Measurements from ENCODE around the gene TMEM117.
A peak's percentile ranks its signal among the peaks of the same experiment; 100 is the strongest.

Gene TMEM117

DNA sequence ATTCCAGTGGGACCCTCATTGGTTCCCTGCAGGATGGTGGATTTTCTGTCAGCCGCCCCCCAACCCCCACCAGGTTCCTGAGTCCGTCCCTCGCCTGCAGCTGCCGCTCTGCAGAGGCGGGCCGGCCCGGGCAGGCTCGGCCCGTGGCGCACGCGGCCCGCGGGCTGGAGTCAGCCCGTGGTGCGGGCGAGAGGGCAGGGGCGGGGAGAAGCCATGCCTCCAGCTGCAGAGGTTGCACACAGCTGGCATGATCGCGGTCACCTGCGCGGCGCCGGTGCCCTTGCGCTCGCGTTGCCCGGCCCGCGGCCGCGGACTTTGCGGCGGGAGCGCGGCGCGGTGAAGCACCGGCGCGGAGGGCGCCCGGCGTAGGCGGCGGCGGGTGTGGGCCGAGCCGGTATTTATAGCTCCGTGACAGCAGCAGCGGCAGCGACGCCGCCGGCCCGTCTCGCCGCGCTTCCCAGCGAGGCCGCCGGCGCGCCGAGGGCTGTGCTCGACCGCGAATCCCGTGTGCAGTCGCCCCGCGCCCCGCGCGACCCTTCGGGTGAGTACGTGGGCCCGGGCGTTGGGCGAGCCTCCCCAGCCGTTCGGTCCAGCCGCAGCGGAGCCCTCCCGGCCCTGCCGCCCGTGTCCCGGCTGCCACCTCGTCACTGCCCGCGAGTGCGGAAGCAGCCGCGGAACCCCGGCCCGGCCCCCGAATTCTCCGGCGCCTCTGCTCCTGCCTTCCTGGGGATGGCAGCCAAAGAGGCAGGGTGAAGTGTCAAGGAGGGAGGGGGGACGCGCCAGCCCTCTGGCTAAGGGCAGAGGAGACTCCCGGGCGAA, at the start of gene TMEM117:
Gene TMEM117 (plus strand): TSS at position 426 of the 819 bp plus-strand sequence.
- DNase-seq (ENCODE audit: low read depth) = peak; percentile 9

DNA sequence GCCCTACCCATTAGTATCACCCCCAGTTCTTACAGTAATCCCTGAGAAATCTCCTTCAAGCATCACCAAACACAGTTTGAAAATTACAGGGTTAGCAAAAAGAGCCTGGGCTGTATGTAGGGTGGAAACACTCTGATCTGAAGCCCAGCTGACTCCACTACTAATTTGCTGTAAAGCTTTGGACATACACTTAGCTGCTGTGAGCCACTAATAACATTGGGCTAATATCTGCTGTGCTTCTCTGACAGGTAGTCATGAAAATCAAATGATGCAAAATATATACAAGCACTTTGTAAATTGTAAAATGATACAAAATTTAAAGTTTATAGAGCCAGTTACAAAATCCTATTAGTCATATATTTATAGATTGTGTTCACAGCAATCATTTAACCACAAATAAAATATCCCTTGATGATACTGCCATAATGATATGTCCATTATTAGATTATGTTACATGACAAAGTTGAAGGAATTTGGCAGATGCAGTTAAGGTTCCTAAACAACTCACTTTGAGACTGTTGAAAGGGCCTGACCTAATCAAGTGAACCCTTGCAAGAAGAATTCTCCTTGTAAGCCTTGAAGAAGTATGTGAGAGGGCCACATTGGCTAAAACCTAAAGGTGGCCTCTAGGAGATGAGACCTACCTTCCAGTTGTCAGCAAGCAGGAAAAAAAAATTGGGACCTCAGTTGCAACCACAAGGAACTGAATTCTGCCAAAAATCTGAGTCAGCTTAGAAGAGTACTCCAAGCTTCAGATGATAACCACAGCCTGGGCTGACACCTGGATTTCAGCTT, 48.8 kb upstream of the TMEM117 start:
- DNase-seq (ENCODE audit: low read depth) = no peak

DNA sequence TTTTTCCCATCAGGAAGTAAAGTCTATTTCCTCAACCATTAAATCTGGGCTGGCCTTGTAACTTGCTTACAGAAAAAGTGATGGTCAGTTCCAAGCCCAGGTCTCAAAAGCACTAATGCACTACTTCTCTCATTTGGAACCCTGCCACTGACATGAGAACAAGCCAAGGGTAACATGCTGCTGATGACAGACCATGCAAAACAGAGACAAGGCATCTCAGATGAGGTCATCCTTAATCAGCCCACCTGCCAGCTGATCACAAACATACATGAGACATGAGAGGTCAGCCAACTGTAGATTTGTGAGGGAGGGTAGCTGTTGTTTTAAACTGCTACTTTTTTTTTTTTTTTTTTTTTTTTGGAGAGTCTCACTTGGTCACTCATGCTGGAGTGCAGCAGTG, 45.9 kb upstream of the TMEM117 start:
- DNase-seq (ENCODE audit: low read depth) = no peak

DNA sequence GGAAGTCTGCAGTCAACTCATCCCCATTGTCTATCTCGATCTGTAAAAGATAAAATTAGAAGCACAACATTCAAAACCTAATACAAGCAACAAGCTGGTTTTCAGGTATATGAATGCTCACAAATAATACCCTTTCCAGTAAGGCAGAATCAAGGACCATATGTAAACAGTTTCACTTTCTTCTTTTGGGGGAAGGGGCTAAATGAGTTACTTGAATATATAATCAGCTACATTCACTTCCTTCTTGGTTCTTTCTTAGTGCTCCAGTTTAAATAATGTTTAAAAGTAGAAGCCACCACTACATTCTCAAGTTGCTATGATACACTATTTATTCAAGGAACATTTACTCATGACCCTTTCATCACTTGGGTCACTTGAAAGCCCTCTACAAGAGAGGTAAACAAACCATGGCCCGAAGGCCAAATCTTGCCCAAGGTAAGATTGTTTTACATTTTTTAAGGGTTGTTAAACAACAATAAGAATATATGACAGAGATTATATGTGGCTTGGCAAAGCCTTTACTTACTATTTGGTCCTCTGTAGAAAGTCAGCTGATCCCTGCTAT, 40.1 kb upstream of the TMEM117 start:
- DNase-seq (ENCODE audit: low read depth) = no peak

DNA sequence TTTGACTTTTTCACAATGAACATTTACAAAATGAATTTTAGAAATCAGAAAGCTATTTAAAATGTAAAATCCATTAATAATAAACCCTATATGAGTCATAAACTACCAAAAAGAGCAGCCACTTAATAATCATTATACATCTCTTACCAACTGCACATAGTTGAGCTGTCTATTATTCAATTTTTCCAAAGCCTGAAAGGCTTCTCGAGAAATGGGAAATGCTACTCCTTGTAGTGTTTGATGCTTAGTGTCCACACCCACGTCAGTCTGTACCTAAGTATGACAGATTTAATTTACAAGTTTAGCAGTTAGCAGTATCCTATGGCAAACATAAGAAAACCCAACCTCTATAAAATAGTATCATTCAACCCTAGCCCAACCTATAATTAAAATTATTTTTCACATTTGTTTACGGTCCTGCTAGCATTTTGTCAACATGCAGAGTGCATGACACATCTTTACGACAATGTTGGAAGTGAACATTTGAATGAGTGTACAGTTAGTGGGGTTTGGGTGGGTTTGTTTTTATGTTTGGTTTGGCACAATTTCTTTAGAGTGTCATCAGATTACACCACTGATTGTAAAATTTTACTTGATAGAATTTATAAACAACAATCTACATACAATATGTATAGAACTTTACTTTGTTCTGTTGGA, 38.2 kb upstream of the TMEM117 start:
- DNase-seq (ENCODE audit: low read depth) = no peak

DNA sequence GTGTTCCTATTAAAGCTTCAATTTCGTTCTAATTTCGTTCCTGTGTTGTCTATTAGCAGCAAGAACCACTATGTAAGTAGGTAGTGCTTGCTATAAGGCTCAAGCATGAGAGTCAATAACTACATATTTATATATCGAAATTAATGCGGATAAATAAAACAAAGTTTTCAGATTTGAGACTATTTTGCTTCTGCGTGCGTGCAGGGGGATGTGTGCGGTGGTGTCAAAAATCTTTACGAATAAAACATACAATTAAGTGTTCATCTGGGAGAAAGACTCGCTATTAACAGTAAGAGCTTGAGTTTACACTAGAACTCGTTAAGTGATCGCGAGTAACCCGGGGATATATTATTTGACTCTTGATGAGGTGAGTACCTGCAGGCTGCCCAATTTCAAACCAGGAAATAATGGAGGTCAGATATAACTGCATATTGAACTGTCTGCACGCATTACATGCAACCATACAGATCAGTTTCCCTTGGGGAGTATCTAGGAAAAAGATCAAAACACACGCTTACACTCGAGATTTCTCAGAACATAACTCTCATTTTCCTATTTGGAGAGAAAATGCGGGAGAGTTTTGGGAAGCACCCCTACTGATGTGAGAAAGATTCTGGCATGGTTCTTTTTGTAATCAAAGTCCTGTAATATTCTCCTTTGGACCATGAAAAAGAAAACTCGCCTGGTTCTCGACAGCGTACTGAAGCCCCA, 30.6 kb upstream of the TMEM117 start:
- DNase-seq (ENCODE audit: low read depth) = no peak

DNA sequence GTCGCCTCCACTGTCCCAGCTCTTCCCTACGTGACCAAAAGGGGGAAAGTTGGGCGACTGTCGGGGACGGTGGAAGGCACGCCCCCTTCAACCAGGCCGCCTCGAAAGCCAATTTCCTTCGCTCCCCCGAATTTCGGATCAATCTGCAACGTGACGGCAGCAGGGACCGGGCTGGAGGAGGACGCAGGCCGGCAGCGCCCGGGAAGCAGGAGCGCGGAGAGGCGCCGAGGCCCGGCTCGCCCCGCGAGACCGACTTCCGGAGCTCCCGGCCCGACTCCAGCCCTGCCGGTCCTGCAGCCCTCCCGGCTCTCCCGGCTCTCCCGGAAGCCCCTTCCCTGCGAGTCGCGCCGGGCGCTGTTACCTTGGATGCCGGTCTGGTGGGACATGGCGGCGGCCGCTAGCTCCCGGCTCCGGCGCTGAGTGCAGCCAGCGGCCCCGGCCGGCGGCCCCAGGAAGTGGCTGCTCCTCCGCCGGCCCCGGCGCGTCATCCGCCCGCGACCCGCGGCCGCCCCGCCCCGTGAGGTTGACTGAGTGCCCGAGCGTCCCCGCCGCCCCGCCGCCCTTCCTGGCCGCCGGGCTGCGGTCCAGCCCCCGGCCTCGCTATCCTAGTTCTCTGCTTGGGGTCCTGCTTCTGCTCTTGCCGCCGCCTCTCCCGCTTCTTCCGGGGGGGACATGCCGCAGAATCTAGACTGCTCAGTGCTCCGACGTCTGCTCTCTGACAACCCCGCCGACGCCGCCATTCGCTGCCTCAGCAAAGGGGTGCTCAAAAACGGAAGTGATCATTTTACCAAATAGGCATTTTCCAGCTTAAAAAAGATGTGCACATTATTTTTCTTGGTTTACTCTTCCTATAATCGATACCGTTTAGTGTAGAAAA, 29.8 kb upstream of the TMEM117 start, which contains the start of gene TWF1:
Gene TWF1 (minus strand): TSS at position 458 of the 877 bp plus-strand sequence. CDS start 72 bp downstream, at position 386.
- peak; percentile 70 for DNase-seq (ENCODE audit: low read depth)

DNA sequence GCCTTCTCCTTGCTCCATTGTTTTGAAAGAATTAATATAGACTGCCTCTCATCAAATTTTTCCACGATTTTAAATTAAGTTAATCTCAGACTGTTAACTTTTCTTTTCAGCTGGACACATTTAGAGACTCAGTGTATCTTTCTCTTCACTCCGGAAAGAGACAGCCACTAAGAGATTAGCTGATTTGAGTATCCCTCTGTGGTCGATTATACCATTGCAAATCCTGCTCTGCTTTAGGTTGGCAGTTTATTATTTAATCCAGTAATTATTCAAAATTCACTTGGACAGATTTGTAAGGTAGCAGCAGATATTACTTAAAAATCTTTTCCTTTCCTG, 29.2 kb upstream of the TMEM117 start:
- no peak for DNase-seq (ENCODE audit: low read depth)

DNA sequence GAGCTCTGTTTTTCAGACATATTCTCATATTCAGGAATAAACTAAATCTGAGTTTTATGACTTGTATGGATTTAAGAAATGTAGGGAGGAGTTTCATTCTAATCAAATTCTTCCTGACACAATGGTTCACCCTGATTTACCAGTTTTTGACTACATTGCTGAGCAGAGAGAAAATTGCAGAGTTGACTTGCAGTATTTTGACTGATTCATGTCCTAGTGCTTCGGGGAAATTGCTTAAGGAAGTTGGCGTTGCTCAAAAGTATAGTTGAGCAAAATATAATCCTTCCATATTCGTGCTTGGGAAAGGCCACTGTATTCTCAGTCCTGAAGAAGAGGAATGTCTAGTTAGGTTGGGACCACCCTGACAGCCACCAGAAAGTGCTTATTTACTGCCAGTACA, 28.5 kb upstream of the TMEM117 start:
- no peak for DNase-seq (ENCODE audit: low read depth)

DNA sequence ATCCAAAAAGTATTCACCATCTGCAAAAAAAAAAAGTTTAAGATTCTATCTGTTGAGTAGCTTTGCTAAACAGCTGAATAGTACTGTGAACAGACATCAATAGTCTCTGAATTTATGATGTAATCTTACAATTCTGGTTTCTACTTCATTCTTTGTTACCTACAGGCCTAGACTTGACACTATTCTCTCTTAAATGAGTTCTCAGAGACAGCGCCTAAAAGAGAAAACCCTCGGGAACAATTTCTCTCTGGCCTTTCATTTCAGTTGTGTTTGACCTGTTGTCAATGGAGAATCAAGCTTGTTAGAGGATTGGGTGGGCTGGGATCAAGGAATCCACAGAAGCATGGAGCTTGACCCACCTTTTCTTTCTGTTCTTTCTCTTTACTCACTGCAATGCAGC, 23.8 kb upstream of the TMEM117 start:
- no peak for DNase-seq (ENCODE audit: low read depth)

DNA sequence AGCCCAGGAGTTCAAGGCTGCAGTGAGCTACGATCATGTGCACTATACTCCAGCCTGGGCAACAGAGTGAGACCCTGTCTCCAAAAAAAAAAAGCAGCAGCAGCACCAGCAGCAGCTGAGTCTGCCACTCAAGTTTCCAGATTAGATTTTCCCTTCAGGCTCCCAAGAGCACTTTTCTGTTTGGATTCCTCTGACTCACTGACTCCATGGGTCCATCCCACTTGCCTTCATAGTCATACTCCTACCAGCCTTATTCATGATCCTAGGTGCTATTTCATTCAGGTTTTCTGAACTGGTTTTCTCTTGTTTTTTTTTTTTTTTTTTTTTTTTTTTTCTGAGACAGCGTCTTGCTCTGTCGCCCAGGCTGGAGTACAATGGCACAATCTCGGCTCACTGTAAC, 23.0 kb upstream of the TMEM117 start:
- DNase-seq (ENCODE audit: low read depth) = no peak

DNA sequence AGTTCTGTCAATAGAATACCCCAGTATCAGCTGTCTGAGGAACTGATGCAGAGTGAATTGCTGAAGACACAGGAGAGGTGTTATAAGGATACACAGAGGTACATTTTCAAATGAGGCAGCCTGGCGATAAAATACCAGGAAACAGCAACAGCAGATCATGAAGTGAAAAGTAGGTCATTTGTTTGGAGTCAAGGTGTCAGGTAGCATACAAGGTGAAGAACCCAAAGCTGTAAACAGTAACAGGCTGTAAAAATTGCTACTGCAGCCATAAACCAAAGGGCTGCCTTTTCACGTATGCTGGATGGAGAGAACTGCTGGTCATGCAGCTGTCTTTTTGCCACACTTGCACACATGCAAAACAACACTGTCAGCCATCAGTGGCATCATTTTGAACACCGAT, 20.5 kb upstream of the TMEM117 start:
- DNase-seq (ENCODE audit: low read depth) = no peak

DNA sequence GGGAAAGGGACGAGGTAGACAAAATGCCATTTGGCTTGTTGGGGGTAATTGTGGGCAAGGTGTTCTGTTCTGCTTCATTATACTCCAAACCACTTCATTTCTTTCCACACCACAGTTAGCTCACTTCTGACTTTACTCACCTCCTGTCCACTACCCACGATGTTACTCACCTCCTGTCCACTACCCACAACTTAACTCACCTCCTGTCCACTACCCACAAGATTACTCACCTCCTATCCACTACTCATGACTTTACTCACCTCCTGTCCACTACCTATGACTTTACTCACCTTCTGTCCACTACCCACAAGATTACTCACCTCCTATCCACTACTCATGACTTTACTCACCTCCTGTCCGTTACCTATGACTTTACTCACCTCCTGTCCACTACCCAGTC, 19.7 kb upstream of the TMEM117 start:
- no peak for DNase-seq (ENCODE audit: low read depth)

DNA sequence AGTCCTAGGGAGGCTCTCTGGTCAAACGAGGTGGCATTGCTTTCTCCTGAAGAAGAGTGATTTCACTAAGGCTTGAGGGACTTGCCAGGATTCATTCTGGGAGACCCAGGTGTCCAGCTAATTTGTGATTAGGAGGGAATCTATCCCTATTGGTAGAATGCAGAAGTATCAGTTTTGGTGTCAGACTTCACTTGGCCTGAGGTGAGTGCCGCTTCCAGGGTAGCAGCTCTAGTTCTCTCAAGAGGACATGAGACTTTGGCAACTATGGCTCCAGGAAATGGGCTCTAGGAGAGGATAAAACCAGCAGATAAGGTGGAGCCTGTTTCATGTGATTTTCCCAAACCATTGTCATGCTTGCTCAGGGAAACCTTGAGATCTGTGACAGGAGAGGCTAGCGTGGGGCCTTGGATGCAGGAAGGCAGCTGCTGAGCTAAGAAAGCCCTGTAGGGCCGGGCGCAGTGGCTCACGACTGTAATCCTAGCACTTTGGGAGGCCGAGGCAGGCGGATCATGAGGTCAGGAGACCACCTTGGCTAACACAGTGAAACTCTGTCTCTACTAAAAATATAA, 11.6 kb upstream of the TMEM117 start:
- no peak for DNase-seq (ENCODE audit: low read depth)

DNA sequence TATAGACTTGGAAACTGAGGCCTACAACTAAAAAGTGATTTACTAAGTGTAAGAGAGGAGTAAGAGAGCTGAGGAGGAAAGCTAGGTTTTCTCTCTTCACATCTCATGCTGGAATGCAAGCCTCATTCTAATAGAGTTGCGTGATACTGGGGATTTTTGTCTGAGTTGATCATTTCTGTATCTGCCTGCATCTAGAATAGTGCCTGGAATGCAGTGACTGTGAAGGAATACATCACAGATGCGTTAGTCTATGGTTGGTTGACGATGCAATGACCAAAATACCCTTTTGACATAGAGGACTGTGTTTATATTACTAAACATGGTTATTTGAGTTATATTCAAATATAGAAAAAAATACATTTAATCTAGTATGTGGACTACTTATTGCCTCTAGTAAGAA, 9.2 kb upstream of the TMEM117 start:
- no peak for DNase-seq (ENCODE audit: low read depth)

DNA sequence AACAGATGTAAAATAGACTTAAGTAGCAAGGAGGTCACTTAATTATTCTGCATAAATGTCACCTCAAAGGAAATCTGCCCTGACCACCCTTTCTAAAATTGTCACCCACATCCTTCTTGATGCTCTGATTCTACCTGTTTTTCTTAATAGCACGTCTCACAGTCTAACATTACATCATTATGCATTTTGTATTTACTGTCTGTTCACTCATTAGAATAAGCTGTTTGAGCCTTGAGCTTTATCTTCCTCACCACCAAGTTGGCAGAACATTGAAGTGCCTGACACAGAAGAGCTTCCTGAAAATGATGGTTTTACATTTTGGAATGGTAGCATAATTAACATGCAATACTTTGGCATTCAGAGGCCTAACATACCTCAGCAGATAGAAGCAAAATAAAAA, 8.8 kb upstream of the TMEM117 start:
- no peak for DNase-seq (ENCODE audit: low read depth)

DNA sequence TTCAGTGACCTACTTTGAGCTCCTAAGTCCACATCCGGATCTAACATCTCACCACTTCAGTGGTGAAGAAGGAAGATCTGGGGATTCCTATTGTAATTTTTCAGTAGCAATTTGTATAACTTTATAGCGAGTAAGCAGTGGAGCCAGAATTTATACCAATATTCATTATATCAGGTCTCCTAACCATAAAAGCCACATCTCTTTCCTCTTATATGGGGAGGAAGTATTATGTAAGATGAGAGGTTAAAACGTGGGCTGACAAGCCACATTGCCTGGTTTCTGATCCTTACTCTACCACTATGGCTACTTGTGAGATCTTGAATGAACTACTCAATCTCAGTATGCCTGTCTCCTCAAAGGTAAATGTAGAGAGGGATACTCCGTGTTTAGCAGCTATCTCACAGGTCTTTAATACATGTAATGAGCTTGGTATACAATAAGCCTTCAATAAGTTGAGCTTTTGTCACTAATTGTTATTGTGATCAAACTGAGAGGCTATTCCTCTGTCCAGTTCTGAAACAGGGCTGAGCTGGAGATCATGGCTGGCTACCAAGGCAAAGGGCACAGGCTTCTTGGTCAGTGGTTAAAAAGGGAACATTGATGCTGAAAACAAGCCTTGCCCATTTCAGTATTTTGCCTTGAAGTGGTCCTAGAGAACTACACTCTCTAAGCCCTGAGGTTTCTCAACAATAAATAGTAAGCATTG, 3.3 kb upstream of the TMEM117 start:
- no peak for DNase-seq (ENCODE audit: low read depth)

DNA sequence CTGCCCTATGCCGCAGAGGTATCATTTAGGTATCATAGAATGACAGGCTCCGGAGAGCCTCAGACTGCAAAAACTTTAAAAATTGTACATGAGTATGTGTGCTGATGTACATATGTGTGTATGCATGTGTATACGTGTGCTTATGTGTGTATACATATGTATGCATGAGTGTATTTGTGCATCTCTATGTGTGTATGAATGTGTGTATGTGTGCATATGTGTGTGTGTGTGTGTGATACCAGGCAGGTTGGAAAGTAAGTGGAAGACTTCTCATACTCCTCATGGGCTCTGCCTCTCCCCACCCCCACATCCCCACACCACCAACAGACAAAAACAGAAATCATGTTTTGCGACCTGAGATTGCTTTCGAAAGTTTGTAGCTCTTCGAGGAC, 621 bp upstream of the TMEM117 start:
- no peak for DNase-seq (ENCODE audit: low read depth)

DNA sequence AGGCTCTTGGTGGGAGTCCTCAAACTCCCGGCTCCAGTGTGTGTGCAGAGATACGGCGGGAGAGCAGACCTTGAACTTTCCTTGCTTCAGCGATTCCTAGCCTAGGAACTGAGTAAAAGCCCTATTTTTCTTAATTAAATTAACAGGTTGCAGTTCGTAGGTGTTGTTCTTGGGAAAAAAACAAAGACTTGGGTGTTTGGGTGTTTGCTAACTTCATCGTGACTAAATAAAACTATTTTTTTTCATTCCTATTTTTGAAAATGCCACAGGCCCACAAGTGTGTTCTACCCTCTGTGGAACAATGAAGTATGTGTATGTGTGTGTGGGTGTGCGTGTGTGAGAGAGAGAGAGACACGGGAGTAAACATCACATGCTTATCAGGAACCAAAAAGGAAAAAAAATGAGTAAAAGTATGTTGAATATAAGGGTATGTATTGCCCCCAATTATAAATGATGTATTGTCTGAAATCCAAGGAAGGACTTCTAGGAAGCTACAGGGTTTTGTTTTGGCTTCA, 651 bp downstream of the TMEM117 start:
- DNase-seq (ENCODE audit: low read depth) = no peak

DNA sequence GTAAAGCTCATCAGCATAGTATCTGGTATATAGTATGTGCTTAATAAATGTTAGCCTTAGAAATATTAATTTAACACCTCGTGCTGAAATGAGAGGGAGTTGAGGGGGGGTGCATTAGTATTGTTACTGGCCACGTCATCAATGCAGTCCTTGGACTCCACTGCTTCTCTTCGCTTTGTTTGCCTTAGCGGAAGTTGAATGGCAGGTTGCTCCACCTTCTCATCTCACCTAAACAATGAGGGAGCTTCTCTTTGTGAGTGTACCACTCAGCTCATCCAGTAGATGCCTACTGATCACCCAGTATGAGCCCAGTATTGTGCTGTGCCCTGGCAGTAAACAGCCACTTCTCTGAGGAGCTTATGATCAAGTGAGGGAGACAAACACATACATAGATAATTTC, 4.5 kb downstream of the TMEM117 start:
- no peak for DNase-seq (ENCODE audit: low read depth)
